GM10266 (cell line): ENCODE results near the gene MCTP2.

Experiments used
- DNase-seq: peaks from one replicate; pipeline ENCODE4 v3.0.0; 2012; ENCODE audit errors: extremely low spot score
- TF ChIP-seq, protein P1 (sequence below): IDR thresholded peaks from 2 replicates; pipeline ENCODE4 v1.5.1; 2012; ENCODE audit warnings: mild to moderate bottlenecking, low read depth; ENCODE audit not compliant: control insufficient read depth, insufficient read depth; ENCODE audit errors: missing control alignments

MCTP2 gene

DNA sequence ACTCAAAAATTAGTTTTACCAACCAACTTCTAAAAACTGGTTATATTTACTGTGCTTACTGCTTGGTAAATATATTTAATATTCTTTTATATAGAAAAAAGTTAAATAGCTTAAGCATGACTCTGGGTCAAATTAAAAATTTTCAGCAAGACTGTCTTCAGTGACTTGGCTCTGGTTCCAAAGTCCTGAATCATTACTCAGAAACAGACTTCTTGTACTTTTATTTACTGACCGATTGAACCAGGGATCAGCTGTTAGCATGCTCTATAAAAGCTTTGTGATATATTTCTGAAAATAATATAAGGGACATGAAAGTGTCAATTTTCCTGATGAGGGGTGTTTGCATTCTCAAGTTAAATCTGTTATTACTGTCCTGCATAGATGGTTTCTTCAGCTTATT is 164.3 kb downstream of the MCTP2 start:
- TF ChIP-seq, protein P1, sequence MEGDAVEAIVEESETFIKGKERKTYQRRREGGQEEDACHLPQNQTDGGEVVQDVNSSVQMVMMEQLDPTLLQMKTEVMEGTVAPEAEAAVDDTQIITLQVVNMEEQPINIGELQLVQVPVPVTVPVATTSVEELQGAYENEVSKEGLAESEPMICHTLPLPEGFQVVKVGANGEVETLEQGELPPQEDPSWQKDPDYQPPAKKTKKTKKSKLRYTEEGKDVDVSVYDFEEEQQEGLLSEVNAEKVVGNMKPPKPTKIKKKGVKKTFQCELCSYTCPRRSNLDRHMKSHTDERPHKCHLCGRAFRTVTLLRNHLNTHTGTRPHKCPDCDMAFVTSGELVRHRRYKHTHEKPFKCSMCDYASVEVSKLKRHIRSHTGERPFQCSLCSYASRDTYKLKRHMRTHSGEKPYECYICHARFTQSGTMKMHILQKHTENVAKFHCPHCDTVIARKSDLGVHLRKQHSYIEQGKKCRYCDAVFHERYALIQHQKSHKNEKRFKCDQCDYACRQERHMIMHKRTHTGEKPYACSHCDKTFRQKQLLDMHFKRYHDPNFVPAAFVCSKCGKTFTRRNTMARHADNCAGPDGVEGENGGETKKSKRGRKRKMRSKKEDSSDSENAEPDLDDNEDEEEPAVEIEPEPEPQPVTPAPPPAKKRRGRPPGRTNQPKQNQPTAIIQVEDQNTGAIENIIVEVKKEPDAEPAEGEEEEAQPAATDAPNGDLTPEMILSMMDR: no peak
- no peak for DNase-seq

DNA sequence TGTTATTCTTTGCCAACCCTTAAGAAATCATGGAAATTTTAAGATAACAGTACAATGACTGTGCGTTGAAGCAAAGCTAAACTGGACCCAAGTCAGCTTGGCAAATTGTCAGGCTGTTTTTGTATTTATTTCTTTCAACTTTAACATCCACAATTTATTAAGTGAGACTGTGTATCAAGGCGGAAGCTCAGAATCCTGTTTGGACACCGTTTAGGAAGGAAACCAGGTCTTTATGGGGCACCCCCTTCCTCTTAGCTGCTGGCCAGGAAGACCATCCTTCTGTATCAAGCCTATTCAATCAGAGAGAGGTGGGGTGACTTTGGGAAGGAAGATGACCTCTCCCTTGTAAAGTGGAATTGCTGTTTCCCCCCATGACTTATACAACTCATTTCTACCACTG is 166.0 kb downstream of the MCTP2 start:
- TF ChIP-seq, protein P1: no peak
- DNase-seq: no peak

- TF ChIP-seq, protein P1: no peak
- no peak for DNase-seq
Measured at GRCh38 chr15:94398001-94398400, 166.6 kb downstream of the MCTP2 start.

DNA sequence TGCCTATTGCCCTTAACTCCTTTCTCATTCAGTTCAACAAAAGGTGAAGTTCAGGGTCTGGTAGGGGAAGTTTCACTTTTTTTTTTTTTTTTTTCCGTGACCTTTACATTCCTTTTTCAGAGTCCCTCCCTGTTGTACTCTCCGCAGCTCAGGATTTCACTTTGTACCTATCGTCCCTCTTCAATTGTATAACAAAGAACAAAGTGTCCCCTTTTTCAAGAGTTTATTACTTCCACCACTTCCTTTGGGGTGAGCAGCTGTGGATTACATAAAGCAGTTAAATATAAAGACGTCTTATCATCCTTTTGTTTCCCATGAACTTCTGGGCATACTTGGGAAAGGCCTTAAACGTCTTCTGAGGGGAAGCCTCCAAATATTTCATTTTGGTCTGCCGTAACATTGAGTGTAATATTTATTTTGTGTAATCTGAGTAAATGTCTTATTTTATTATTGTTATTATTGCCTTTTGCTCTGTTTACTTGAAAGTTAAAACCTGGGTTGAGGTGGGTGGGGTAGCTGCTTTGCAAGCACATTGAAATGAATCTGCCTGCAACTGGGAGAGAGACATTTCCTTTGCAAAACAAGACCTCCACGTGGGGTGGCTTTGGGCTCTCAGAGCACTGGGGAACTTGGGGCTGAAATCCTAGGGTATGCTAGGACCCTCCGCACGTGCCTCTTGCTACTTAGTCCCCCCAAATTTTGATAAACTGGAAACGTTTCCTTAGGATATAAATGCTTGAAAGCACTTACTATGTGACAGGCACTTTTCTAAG is 169.4 kb downstream of the MCTP2 start:
- DNase-seq: no peak
- TF ChIP-seq, protein P1: no peak

GRCh38 chr15:94403331-94403730 is 172.0 kb downstream of the MCTP2 start:
- TF ChIP-seq, protein P1: no peak

GRCh38 chr15:94404733-94405283 is 173.4 kb downstream of the MCTP2 start:
- TF ChIP-seq, protein P1: no peak
- no peak for DNase-seq

More at GRCh38 chr15:94403331-94403730, 172.0 kb downstream of the MCTP2 start:
- DNase-seq: no peak

GRCh38 chr15:94411285-94411684 is 179.9 kb downstream of the MCTP2 start:
- TF ChIP-seq, protein P1: no peak
- no peak for DNase-seq
